Muscle of arm (tissue), 12 donors: Measurements from ENCODE around the gene SH2D3C. TPM values are rescaled to one million over a fixed set of nuclear protein-coding genes. Genes with fewer than 3 reads are reported as not detected.

Source experiments
- DNase-seq: peaks from one replicate; pipeline ENCODE4 v3.0.0-alpha.2; 2013
- polyA plus RNA-seq, 12 donors: library from polyadenylated mRNA; unstranded; fragments of 120-200 nt; gene quantifications; one replicate each; pipeline ENCODE4 v1.2.1, GENCODE V29; 2013; ENCODE audit not compliant: insufficient read length in 12 of 12

Gene SH2D3C
- polyA plus RNA-seq, 12 donors, result 13.5 to 40.7 (median 17.1) TPM; not detected in 1

GRCh38 chr9:127809540-127810377, 31.3 kb upstream of the SH2D3C start:
- no peak for DNase-seq

GRCh38 chr9:127809002-127809539, 30.6 kb upstream of the SH2D3C start:
- DNase-seq, result no peak

- no peak for DNase-seq
Measured at GRCh38 chr9:127808347-127809001, 30.0 kb upstream of the SH2D3C start.

- DNase-seq, result no peak
Measured at GRCh38 chr9:127806871-127807270, 28.4 kb upstream of the SH2D3C start.

GRCh38 chr9:127805620-127806019, 27.2 kb upstream of the SH2D3C start:
- no peak for DNase-seq

- DNase-seq, result no peak
Measured at GRCh38 chr9:127803507-127804352, 25.3 kb upstream of the SH2D3C start.

- peak; percentile 87 for DNase-seq
Measured at GRCh38 chr9:127802576-127803443, 24.3 kb upstream of the SH2D3C start, which contains the start of gene FPGS. Gene FPGS (plus strand): TSS chr9:127802882. CDS start chr9:127802925, 43 bp downstream.

- DNase-seq, result no peak
Measured at GRCh38 chr9:127801955-127802575, 23.6 kb upstream of the SH2D3C start.

GRCh38 chr9:127796852-127797370, 18.4 kb upstream of the SH2D3C start:
- DNase-seq, result no peak

- no peak for DNase-seq
Measured at GRCh38 chr9:127796225-127796813, 17.9 kb upstream of the SH2D3C start.

- DNase-seq, result no peak
Measured at GRCh38 chr9:127794001-127794791, 15.7 kb upstream of the SH2D3C start.

GRCh38 chr9:127793093-127793708, 14.7 kb upstream of the SH2D3C start:
- DNase-seq, result no peak

GRCh38 chr9:127792417-127793031, 14.1 kb upstream of the SH2D3C start:
- DNase-seq, result no peak

- no peak for DNase-seq
Measured at GRCh38 chr9:127791085-127791484, 12.6 kb upstream of the SH2D3C start.

GRCh38 chr9:127790094-127790855, 11.8 kb upstream of the SH2D3C start:
- no peak for DNase-seq

- no peak for DNase-seq
Measured at GRCh38 chr9:127789179-127789578, 10.7 kb upstream of the SH2D3C start.
